ENCODE results near the gene NACAD. TPM values are rescaled to one million over a fixed set of nuclear protein-coding genes. Genes with fewer than 3 reads are reported as not detected.

NACAD gene, protein sequence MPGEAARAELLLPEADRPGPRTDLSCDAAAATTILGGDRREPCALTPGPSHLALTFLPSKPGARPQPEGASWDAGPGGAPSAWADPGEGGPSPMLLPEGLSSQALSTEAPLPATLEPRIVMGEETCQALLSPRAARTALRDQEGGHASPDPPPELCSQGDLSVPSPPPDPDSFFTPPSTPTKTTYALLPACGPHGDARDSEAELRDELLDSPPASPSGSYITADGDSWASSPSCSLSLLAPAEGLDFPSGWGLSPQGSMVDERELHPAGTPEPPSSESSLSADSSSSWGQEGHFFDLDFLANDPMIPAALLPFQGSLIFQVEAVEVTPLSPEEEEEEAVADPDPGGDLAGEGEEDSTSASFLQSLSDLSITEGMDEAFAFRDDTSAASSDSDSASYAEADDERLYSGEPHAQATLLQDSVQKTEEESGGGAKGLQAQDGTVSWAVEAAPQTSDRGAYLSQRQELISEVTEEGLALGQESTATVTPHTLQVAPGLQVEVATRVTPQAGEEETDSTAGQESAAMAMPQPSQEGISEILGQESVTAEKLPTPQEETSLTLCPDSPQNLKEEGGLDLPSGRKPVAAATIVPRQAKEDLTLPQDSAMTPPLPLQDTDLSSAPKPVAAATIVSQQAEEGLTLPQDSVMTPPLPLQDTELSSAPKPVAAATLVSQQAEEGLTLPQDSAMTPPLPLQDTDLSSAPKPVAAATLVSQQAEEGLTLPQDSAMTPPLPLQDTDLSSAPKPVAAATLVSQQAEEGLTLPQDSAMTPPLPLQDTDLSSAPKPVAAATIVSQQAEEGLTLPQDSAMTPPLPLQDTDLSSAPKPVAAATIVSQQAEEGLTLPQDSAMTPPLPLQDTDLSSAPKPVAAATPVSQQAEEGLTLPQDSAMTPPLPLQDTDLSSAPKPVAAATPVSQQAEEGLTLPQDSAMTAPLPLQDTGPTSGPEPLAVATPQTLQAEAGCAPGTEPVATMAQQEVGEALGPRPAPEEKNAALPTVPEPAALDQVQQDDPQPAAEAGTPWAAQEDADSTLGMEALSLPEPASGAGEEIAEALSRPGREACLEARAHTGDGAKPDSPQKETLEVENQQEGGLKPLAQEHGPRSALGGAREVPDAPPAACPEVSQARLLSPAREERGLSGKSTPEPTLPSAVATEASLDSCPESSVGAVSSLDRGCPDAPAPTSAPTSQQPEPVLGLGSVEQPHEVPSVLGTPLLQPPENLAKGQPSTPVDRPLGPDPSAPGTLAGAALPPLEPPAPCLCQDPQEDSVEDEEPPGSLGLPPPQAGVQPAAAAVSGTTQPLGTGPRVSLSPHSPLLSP (N-terminal part only)
- total RNA-seq, result 4.9 TPM

DNA sequence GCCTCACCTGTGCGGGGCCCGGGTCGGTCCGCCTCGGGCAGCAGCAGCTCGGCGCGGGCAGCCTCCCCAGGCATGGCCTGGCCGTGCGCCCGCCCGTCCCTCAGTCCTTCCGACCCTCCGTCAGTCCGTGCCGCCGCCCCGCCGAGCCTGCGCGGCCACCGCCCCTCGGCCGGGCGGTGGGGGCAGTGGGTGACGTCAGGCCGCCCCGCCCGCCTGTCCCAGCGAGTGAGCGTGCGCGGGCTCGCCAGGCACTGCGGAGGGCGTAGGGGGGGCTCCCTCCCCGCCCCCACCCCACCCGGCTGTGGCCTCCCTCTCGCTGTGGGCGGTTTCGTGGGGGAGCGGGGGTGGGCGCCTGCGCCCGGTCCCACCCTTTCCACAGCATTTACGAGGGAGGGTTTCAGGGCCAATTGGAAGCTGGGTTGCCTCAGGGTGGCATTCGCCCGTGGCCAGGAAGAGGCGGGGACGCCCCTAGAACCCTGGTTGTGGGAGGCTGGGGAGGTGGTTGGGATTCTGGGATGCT, at the start of gene NACAD:
Gene NACAD, minus strand, starts transcription at position 149 of the 520 bp plus-strand sequence. Its CDS starts 75 bp downstream, at position 74.
- DNase-seq (ENCODE audit: low spot score), result no peak

DNA sequence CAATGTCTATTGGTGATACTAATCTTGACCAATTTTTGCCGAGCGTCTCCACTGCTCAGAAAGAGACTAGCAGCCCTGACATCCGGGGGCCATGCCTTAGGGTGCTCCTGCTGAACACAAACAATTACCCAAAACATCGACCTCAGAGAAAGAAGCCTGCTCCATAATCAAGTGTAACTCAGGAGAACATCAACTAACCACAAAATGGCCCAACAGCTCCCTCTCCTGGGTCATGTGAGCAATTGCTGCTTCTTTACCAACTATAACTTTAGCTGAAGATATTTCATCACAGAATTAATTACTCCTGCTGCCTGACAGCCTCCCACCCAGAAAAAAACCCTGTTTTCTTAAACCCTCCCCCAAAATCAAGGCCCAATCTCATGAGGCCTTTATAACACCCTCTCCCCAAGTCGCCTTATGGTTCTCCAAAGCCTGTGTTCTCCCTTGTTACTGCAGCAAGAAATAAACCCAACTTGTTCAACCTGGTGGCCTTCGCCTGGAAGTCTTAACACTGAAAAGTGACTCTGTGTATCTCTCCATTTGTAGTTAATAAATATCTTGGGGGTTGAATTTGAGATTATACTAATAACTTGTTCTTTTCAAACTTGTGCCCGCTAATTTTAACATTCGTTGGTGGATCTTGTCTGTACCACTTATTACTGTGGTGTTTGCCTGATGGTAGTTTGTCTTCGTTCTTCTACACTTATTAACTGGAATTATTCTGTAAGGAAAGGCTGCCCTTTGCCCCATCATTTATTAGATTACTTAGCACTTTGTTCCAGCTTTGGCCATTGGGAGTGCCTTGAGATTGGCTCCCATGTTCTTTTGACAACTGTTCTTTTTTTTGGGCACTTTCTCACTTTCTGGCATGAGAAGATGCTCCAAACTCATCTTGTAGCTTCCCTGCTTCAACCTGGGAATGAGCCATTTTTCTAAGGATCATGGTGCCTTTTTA, 47.6 kb upstream of the NACAD start:
- peak; percentile 66 for DNase-seq (ENCODE audit: low spot score)

DNA sequence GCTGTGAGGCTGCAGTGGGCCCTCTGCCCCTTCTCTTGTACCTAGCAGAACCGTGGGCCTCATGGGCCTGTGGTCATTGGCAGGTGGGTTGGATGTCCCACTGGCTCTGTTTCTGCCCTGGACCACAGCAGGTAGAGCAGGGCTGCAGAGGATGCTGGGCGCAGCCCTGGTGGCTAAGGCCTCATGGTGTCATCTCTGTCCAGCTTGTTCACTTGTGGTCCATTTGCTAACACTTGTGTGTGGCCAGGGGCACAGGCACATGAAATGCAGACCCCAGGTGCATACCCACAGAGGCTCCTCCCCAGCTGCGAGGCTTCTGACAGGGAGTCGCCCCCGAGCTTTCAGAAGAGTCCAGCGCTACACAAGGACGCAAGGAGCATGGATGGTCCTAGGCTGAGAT, 45.1 kb upstream of the NACAD start:
- no peak for DNase-seq (ENCODE audit: low spot score)

DNA sequence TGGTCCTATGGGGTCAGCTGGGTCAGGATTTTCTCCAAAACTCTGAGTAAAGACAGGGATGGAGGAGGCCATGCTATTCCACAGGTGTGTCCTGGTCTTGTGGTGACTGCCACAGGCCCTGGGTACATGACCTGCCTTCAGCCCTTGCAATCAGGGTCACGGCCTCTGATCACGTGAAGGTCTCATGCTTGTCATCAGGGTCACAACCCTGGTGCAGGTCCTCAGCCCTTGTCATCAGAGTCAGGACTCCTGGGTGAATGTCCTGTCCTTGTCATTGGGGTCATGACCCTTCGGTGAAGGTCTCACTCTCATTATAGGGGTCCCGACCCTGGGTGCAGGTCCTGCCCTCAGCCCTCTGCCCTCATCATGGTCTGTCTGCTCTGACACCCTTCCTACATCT, 44.6 kb upstream of the NACAD start:
- no peak for DNase-seq (ENCODE audit: low spot score)

DNA sequence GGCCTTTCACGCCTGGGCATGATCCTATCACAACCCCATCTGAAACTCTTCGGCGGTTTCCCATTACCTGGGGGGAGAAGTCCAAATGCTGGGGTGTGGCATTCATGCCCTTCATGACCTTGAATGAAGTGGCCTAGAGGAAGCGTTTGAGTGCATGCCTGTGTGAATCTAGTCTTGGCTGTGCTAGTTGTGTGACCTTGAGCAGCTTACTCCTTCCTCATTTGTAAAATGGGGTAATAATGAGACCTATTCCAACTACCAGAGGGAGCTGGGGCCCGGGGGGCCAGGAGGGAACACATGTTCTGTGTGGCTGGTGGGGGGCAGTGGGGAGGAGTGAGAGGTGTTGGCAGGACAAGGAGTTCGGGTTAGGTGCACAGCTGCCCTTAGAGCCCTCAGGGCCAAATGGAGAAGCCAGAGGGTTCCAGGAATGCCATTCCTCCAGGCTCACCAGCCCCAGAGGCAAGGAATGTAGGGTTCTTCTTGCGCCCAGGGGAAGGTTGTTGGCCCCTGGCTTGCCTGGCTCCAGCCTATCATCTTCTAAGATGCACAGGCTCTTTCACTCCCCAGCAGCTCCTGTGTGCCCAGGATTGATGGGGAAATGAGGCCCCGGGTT, 44.0 kb upstream of the NACAD start:
- DNase-seq (ENCODE audit: low spot score), result no peak

DNA sequence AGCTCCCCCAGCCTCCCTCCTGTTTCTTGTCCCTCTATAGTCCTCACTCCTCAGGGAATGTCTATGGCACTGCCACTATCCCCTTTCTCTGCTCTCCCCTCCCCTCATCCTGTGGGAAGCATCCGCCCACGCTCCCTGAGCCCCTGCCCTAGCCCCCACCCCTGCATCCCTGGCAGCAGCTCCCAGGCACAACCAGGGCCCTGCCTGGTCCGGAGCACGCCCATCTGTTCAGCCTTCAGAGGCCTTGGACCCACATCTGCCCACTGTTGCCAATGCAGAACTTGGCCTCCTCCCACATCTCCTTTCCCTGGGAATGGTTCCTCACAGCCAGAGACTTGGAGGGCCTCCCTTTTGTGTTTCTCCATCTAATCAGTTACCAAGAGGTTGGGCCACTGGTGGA, 43.1 kb upstream of the NACAD start:
- DNase-seq (ENCODE audit: low spot score), result no peak

DNA sequence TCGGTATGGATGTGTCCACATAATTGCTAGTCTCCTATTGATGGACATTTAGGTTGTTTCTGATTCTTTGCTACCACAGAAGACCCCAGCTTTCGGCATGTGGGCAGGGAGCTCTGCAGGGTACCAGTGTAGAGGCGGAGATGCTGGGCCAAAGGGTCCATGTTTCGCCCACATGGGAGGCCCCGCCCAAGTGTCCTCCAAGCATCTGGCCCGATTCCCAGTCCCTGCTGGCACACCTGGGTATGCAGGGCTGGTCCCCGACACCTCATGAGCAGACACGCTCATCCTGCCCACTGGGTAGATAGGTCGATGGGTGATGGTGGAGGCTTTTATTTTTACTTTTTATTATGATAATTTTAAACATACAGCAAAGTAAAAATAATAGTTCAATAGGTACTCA, 42.1 kb upstream of the NACAD start:
- DNase-seq (ENCODE audit: low spot score), result no peak

DNA sequence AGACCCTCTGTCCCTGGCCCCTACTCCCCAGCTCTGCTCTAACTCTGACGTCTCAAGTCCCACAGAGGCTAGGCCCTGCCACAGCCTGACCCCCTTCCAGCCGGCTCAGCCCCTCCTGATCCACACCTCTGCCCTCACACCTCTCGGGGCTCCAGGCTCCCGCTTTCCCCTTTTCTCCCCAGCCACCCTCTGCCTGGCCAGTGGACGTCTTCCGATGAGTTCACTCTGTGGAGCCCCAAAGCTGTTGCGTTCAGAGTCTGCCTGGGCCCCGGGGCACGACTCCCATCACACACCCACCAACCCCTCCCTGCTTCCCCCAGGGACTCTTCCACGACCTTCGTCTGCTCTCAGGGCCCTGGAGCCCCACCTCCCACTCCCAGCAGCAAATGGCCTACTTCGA, 41.1 kb upstream of the NACAD start:
- DNase-seq (ENCODE audit: low spot score), result no peak

DNA sequence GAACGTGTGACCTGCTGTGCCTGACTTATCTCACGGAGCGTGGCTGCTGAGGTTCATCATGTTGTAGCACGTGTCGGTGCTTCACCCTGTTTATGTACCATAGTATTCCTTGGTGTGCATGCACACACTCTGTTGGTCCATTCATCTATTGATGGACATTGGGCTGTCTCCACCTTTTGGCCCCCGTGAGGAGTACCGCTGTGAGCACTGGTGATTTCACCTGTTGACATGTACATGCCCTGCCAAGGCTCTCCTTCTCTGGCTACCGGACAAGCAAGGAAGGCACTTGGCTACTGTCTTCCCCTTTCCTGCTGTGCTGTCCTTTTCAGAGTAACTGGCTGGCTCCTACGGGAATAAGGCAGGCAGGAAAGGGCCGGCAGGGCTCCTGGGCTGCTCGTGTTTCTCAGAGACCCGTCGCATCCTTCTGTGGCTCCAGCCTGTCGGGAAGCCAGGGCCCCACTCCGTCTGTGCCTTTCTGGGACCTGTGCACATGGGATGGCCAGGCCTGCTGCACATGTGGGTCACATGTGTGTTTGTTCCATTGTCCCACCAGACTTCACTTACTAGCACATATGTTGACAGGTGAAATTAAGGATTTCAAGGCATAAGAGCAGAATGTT, 40.5 kb upstream of the NACAD start:
- DNase-seq (ENCODE audit: low spot score), result no peak

DNA sequence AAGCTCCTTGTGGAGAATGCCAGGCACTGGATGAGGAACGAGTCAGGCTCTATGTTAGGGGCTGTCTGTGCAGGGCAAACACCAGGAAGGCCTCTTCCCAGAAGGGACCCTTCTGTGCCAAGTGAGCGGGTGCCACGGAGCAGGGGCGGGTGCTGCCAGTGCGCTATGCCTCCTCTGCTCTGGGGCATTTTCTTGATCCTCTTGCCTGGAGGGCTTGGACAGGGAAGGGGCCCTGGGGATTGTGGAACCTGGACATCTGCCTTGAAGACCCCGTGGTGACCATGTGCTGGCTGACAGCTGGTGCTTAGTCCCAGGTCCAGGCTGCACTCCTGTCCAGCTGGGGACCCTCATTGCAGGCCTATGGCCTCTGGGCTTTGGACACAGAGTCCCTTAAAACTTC, 38.2 kb upstream of the NACAD start:
- no peak for DNase-seq (ENCODE audit: low spot score)

DNA sequence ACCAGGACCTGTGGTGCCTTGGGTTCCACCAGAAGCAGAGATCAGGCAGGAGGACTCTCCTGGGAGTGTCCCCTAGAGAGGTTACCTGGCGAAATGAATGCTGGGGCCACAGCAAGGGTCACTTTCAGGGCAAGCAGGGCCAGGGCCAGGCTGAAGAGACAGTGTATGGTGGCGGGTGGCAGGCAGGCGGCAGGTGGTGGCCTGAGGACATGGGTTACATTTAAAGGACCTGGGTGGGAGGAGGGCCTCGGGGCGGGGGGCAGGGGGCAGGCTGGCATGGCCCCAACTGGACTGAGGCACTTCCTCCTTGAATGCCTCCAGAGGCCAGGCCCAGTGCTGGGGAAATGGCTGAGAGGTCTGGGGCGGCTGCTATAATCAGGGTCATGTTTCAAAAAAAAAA, 37.4 kb upstream of the NACAD start:
- DNase-seq (ENCODE audit: low spot score), result no peak

DNA sequence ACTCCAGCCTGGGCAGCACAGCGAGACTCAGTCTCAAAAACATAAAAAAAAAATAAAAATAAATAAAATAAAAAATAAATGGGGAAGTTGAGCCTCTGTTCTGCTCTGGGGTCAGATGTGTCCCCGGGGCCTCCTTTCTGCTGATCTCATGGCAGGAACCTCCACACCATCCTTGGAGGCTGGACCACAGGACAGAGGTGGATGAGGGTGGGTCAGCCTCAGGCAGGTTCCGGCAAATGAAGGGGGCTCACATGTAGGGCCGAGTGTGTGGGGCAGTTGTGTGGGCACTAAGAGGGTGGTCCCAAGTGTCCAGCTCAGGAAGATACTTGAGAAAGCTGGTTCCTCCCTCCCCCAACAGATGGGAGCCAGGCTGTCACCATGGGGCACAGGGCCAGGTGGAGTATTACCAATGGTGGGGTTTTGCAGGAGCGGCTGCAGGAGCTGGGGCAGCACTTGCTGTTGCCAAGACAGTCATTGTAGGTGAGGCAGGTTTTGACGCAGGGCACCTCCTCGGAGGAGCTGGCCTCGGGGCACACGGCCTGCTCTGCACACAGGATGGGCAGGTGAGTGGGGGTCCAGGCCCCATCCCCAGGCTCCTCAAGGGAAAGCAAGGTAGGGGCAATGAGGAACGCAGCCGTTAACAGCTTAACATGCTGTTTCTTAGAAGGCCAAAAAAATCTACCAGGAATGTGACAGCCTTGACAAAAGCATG, 36.6 kb upstream of the NACAD start:
- no peak for DNase-seq (ENCODE audit: low spot score)

DNA sequence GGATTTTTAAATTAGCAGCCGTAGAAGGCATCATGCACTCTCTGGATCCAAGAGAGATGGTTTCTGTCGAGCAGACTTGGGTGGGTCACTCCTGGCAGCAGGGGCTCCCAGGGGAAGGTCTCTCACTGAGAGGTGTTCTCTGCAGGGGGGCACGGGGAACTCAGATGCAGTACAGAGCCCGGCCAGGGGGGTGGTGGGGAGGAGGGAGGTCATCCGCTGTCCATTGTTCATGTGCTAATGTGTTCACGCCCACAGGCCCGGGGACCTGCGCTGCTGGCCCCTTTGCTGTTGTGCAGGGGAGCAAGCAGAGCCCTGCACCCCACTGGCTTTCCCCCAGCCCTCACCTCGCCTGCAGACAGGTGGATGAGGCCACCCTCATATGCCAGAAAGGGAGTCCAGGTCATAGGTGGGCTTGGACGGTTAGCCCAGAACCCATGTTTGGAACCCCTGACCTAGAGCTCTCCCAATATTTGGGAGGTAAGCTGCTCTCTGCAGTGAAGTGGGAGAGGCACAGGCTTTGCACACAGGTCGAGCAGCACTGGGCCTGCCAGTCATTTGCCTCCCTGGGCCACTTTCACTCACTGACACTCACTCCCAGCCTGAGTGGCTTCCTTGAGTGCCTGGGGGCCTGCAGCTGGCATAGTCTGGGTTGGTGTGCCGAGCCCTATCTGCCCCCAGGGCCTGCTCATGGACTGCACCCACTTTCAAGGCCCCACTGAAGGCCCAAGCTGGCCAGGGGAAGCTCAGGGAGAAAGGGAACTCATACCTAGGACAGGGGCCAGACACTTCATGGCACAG, 35.3 kb upstream of the NACAD start:
- DNase-seq (ENCODE audit: low spot score), result no peak

DNA sequence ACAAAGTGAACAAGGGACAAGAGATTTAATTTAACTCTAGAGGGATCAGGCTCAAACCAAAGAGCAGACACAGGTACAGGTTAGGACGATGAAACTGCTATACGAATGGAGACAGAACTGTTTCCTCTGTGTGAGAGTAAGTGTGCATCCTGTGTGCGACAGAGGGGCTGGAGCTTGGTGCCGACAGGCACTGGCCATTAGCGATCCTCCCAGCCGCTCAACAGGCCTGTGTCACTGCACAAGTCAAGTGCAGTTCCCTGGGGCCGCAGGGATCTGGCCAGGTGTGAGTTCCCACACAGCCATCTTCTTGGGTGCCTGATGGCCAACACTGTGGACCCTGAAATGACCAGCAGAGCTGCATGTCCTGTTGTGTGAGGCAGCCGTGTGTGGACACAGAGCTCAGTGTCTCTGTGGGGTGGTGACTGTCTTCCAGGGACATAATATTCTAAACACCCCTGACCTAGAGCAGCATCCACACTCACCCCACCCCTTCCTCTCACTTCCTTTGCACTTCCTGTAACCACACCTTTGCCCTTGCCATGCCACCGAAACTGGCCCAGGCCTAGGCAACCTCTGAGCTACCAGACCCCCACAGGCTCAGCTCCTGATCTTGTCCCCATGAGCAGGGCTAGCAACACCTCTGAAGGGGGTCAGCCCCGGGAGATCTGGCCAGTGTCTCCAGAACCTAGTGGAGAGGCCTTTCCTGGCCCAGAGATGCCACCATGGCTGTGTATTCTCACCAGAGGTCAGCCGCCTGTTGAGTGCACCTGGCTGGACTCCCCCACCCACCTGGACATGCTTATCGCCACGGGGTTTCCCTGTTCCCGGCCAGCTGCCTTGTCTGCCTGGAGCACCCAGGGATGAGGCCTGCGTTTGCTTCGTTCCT, 34.4 kb upstream of the NACAD start:
- DNase-seq (ENCODE audit: low spot score), result no peak

DNA sequence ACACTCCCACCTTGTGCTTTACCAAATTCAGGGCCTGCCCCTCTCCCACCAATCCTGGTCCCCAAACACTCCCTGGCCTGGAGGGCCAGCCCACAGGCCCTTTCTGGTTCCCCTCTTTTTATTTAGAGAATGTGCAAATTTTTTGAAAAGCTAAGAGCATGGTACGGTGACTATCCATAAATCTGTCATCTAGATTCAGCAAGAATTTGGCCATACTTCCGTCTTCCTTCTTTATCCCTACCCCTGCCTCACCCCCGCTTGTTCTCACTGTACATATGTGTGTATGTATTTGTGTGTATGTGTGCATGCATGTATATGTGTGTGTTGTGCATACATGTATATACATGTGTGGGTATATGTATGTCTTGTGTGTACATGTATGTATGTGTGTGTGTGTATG, 30.8 kb upstream of the NACAD start:
- DNase-seq (ENCODE audit: low spot score), result no peak

DNA sequence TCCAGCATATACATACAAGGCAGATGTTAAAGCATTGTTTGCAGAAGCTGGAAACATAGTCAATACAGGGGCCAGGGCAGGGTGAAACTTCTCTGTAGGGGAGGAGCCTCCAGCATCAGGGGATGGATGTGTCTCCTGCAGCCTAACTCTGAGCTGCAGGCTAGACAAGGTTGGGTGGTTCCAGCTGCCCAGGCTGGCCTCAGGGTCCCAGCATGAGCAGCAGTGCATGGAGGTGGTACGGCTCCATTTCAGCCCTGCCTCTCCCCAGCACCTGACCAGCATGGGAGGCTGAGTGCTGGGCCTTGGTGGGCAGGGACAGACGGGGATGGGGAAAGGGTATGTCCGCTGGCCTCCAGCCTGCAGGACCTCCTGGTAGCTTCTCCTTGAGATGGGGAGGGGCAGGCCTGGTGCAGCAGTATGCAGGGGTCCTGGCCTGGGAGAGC, 30.1 kb upstream of the NACAD start:
- no peak for DNase-seq (ENCODE audit: low spot score)

DNA sequence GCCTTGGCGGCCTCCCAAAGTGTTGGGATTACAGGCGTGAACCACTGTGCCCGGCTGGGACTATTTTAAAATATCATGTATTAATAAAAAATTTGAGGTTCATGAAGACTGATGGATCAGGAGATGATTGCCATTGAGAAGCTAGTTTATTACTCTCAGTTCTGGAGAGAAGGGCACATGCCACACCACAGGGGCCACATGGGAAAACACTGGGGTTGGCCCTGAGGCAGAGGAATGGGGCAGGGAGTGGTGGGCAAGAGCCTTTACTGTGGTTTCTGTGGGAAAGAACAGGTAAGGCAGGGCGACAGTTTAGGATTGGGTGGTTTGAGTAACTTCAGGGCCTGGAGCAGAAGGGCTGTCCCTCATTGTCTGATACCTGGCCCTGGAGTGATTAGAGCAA, 29.5 kb upstream of the NACAD start:
- DNase-seq (ENCODE audit: low spot score), result no peak

Data from mucosa of gallbladder (tissue), 1 donor.